SK-N-SH (cell line): ENCODE results near the gene ACTR3. TPM values are rescaled to one million over a fixed set of nuclear protein-coding genes. Genes with fewer than 3 reads are reported as not detected.

Source experiments
- CTCF ChIA-PET: fragments of 300-600, 350-600 bp; formaldehyde crosslinking; extraction: SDS; loops from one replicate; lab custom pipeline; 2021; lab: Yijun Ruan, JAX
- POLR2A ChIA-PET: fragments of 350-600 bp; sonication (Branson Sonifier 250); formaldehyde crosslinking; extraction: SDS; loops from one replicate; lab custom pipeline; 2020; ENCODE audit warnings: antibody characterized with exemption, inconsistent platforms; lab: Yijun Ruan, JAX
- DNase-seq: peaks from one replicate; pipeline ENCODE4 v3.0.0; 2012
- H2AFZ ChIP-seq: fragments of 200-600 bp; sonication (generic); 2 replicates; pipeline ENCODE4 v1.8.1; 2016; ENCODE audit warnings: antibody characterized with exemption, mild to moderate bottlenecking, low read depth
- H3F3A ChIP-seq: fragments of 200-600 bp; sonication (generic); replicated peaks from 2 replicates; pipeline ENCODE3; 2016; ENCODE audit warnings: antibody characterized with exemption, mild to moderate bottlenecking; ENCODE audit not compliant: insufficient read depth
- H3K27ac ChIP-seq, 2 experiments: fragments of 200-500 bp in 1 of 2; fragments of 200-600 bp in 1 of 2; sonication (Bioruptor generic) in 1 of 2; sonication (generic), shearing (Covaris generic) in 1 of 2; 2 replicates each; pipeline versions ENCODE4 v1.5.1 to v1.6.1; 2014 to 2016; ENCODE audit warnings: low read depth in 2 of 2, inconsistent platforms in 1 of 2, low read length in 1 of 2, mild to moderate bottlenecking in 1 of 2, mixed read lengths in 1 of 2
- H3K27me3 ChIP-seq: fragments of 200-600 bp; sonication (generic), shearing (Covaris generic); 2 replicates; pipeline ENCODE4 v1.6.1; 2016; ENCODE audit warnings: mixed run types; ENCODE audit not compliant: insufficient read depth
- H3K36me3 ChIP-seq, 2 experiments: fragments of 200-500 bp in 1 of 2; fragments of 200-600 bp in 1 of 2; sonication (Bioruptor generic) in 1 of 2; sonication (generic) in 1 of 2; replicated peaks in 1 of 2; 2 replicates each; pipeline versions ENCODE3 to v1.5.1; 2014 to 2016; ENCODE audit warnings: low read length in 1 of 2, mild to moderate bottlenecking in 1 of 2; ENCODE audit not compliant: insufficient read depth in 2 of 2, control insufficient read depth in 1 of 2
- H3K4me1 ChIP-seq, 2 experiments: fragments of 200-500 bp in 1 of 2; fragments of 200-600 bp in 1 of 2; sonication (Bioruptor generic) in 1 of 2; sonication (generic), shearing (Covaris generic) in 1 of 2; 2 replicates each; pipeline versions ENCODE4 v1.5.1 to v1.6.1; 2014 to 2016; ENCODE audit warnings: low read depth in 1 of 2, low read length in 1 of 2, mixed run types in 1 of 2; ENCODE audit not compliant: insufficient read depth in 2 of 2, control insufficient read depth in 1 of 2
- H3K4me2 ChIP-seq: fragments of 200-600 bp; sonication (generic), shearing (Covaris generic); 2 replicates; pipeline ENCODE4 v1.6.1; 2017; ENCODE audit warnings: mixed run types
- H3K4me3 ChIP-seq, 2 experiments: fragments of 200-500 bp in 1 of 2; fragments of 200-600 bp in 1 of 2; sonication (Bioruptor generic) in 1 of 2; sonication (generic), shearing (Covaris generic) in 1 of 2; 2 replicates each; pipeline versions ENCODE4 v1.5.1 to v1.8.1; 2014 to 2016; ENCODE audit warnings: low read depth in 2 of 2, inconsistent platforms in 1 of 2, low read length in 1 of 2, mild to moderate bottlenecking in 1 of 2, mixed read lengths in 1 of 2, moderate library complexity in 1 of 2
- H3K79me2 ChIP-seq: fragments of 200-600 bp; sonication (generic); 2 replicates; pipeline ENCODE4 v1.8.1; 2017; ENCODE audit warnings: mild to moderate bottlenecking; ENCODE audit not compliant: insufficient read depth
- H3K9ac ChIP-seq: fragments of 200-600 bp; sonication (generic); 2 replicates; pipeline ENCODE4 v1.6.1; 2017; ENCODE audit warnings: mixed run types
- H3K9me2 ChIP-seq: fragments of 200-600 bp; sonication (generic); 2 replicates; pipeline ENCODE4 v1.6.1; 2017; ENCODE audit warnings: mixed run types
- H3K9me3 ChIP-seq: fragments of 200-600 bp; sonication (generic); 2 replicates; pipeline ENCODE4 v1.6.1; 2017; ENCODE audit warnings: mixed run types, mild to moderate bottlenecking, moderate library complexity
- H4K20me1 ChIP-seq: fragments of 200-600 bp; sonication (generic); 2 replicates; pipeline ENCODE4 v1.6.1; 2017; ENCODE audit warnings: mild to moderate bottlenecking, mixed run types; ENCODE audit not compliant: insufficient read depth
- CHD2 ChIP-seq: fragments of 150-350 bp; IDR thresholded peaks from 2 replicates; pipeline ENCODE4 v1.6.1; 2018; ENCODE audit warnings: low read length; ENCODE audit not compliant: partially characterized antibody
- EP300 ChIP-seq, 2 experiments: IDR thresholded peaks; 2 replicates each; pipeline versions ENCODE4 v1.4.0 to v1.6.1; 2012; ENCODE audit warnings: borderline replicate concordance in 1 of 2, low read depth in 1 of 2, low read length in 1 of 2
- FOXJ3 ChIP-seq: sonication (generic); formaldehyde crosslinking; IDR thresholded peaks from 2 replicates; pipeline ENCODE4 v1.5.1; 2020; ENCODE audit warnings: mild to moderate bottlenecking, missing genetic modification reagents
- GATA2 ChIP-seq: sonication (generic); formaldehyde crosslinking; IDR thresholded peaks from 2 replicates; pipeline ENCODE4 v1.5.0; 2020; ENCODE audit warnings: mild to moderate bottlenecking, missing genetic modification reagents
- IRF3 ChIP-seq: fragments of 150-350 bp; IDR thresholded peaks from 2 replicates; pipeline ENCODE4 v1.6.1; 2016; ENCODE audit warnings: mild to moderate bottlenecking, low read depth, low read length
- MXI1 ChIP-seq: IDR thresholded peaks from 2 replicates; pipeline ENCODE4 v1.6.1; 2012; ENCODE audit warnings: mild to moderate bottlenecking, low read depth, low read length, improper control_type of control experiment
- POLR2AphosphoS5 ChIP-seq: IDR thresholded peaks from 2 replicates; pipeline ENCODE4 v1.6.1; 2012; ENCODE audit warnings: low read depth, low read length
- RAD21 ChIP-seq: IDR thresholded peaks from 2 replicates; pipeline ENCODE4 v1.6.1; 2012; ENCODE audit warnings: mild to moderate bottlenecking, low read length
- SIN3A ChIP-seq: IDR thresholded peaks from 2 replicates; pipeline ENCODE4 v1.6.1; 2012; ENCODE audit warnings: low read depth, mild to moderate bottlenecking, low read length, moderate library complexity, borderline replicate concordance
- SMC3 ChIP-seq: IDR thresholded peaks from 2 replicates; pipeline ENCODE4 v1.6.1; 2012; ENCODE audit warnings: low read depth, low read length, improper control_type of control experiment
- TCF12 ChIP-seq: IDR thresholded peaks from 2 replicates; pipeline ENCODE4 v1.4.0; 2012
- USF2 ChIP-seq: fragments of 150-350 bp; IDR thresholded peaks from 2 replicates; pipeline ENCODE4 v1.6.1; 2017; ENCODE audit warnings: antibody characterized with exemption, low read length, low read depth, borderline replicate concordance
- ZBTB33 ChIP-seq: IDR thresholded peaks from 2 replicates; pipeline ENCODE4 v1.4.0; 2012; ENCODE audit warnings: low read depth, borderline replicate concordance
- WGBS: methylation state at CpG from one replicate; pipeline ENCODE4 v1.1.6; 2017; ENCODE audit warnings: low lambda C conversion rate; 5-methylcytosine and 5-hydroxymethylcytosine counted together
- polyA plus RNA-seq, 3 experiments: library from polyadenylated mRNA; depleted of rRNA; stranded (reverse); fragments of >200 nt; gene quantifications; 2 replicates each; pipeline ENCODE4 v1.2.3, GENCODE V29; 2012
- TF ChIP-seq, protein P1 (sequence below): IDR thresholded peaks from 2 replicates; pipeline ENCODE4; 2012
- TF ChIP-seq, protein P2 (sequence below): IDR thresholded peaks from 2 replicates; pipeline ENCODE4 v1.4.0; 2012; ENCODE audit warnings: low read depth, borderline replicate concordance

ACTR3 gene
- polyA plus RNA-seq, 1 of the 3 experiments (the other 2 are of a cell fraction): 90.8 TPM

DNA sequence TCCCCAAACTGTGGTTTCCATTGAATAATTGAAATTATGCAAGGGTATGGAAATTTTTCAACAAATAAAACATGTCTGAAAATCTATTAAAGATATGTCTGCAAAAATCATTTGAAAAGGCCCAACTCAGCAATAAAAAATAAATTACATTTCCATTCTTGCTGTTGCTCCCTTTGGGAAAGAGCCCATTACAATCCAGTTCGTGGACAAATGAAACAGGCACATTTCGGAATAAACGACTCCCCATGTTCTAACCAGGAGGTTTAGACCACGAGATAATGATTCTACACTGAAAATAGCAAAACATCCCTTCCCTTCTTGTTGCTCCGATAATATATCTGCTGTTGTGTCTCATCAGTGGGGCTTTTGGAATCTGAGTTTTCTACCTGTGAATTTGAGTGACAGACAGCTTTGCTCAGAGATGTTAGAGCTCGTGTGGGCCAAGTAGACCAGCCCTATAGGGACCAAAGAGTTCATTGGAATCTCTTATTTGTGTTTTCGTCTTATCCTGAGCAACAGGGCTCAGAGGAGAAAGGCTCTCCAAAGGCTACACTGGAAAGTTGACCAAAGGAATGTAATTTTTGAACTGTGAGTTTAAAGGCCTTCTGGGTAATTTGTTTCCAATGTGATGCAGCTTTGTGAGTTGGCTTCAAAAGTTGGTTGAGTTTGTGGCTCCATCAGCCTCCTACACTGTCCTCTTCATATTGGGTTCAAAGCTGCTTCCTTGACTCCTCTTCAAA is 119.5 kb downstream of the ACTR3 start (continued):
- TF ChIP-seq GATA2: no peak
- TF ChIP-seq FOXJ3 (CRISPR knock-in tag): no peak
- TF ChIP-seq POLR2AphosphoS5: no peak
- TF ChIP-seq, protein P1, sequence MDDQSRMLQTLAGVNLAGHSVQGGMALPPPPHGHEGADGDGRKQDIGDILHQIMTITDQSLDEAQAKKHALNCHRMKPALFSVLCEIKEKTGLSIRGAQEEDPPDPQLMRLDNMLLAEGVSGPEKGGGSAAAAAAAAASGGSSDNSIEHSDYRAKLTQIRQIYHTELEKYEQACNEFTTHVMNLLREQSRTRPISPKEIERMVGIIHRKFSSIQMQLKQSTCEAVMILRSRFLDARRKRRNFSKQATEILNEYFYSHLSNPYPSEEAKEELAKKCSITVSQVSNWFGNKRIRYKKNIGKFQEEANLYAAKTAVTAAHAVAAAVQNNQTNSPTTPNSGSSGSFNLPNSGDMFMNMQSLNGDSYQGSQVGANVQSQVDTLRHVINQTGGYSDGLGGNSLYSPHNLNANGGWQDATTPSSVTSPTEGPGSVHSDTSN: no peak
- TF ChIP-seq EP300 (IDR thresholded peaks at IDR 0.05; ENCODE audit: borderline replicate concordance in 1 of 2, low read depth in 1 of 2, low read length in 1 of 2): no peak
- TF ChIP-seq, all 33 proteins: peak for 0

DNA sequence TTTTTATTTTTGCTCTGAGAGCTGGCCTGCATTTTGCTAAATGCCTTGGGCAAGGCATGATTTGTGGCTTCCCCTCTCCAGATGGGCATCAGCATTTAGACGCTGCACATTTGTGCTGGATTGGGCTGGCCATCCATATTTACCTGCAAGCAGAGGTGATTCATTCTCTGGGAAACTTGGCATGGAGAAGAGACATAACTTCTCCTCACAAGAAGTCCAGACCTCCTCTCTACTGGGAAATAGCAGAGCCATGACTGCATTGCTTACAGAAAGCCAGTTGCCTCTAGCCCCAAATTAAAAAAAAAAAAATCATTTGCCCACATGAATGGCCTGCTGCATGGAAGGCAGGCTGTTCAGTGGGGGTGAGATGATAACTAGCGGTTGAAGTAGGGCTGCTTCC is 120.1 kb downstream of the ACTR3 start:
- Histone ChIP-seq H3K9me2 (no peaks in the 10 kb centered on the region), H3F3A (no peaks in the 10 kb centered on the region), H3K4me3 (no peak overlapping the region), H3K4me1 (no peaks in the 10 kb centered on the region), H3K36me3 (no peaks in the 10 kb centered on the region), H3K9ac (no peak overlapping the region), H3K27ac (no peak overlapping the region), H4K20me1 (no peaks in the 10 kb centered on the region), H3K27me3 (peaks cover 5% of the 10 kb centered on the region; the same call in 1 of the 2 replicates), H3K79me2 (no peaks in the 10 kb centered on the region), H3K9me3 (no peaks in the 10 kb centered on the region), H2AFZ (no peak overlapping the region), H3K4me2 (no peak overlapping the region)
- CTCF ChIA-PET: no interaction called here
- no peak for TF ChIP-seq CHD2
- TF ChIP-seq, protein P2, sequence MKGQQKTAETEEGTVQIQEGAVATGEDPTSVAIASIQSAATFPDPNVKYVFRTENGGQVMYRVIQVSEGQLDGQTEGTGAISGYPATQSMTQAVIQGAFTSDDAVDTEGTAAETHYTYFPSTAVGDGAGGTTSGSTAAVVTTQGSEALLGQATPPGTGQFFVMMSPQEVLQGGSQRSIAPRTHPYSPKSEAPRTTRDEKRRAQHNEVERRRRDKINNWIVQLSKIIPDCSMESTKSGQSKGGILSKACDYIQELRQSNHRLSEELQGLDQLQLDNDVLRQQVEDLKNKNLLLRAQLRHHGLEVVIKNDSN: no peak
- TF ChIP-seq, protein P1: no peak
- no peak for TF ChIP-seq USF2
- TF ChIP-seq IRF3: no peak
- TF ChIP-seq EP300 (IDR thresholded peaks at IDR 0.05; ENCODE audit: borderline replicate concordance in 1 of 2, low read depth in 1 of 2, low read length in 1 of 2): no peak
- TF ChIP-seq RAD21: no peak
- no peak for TF ChIP-seq ZBTB33
- no peak for TF ChIP-seq SMC3
- TF ChIP-seq SIN3A: no peak
- TF ChIP-seq TCF12: no peak
- no peak for TF ChIP-seq FOXJ3 (CRISPR knock-in tag)
- TF ChIP-seq MXI1: no peak
- POLR2A ChIA-PET: no interaction called here
- DNase-seq: no peak
- WGBS: 7% methylated on average over 2 of the region's 2 CpGs
